NOMO-1 treated with DMSO at 0.1 percent for 48 hours (cell line): Measurements from ENCODE around the gene SMC1B.

Experiments used
- DNase-seq: peaks from one replicate; lab custom pipeline; 2025; ENCODE audit not compliant: unreplicated experiment; lab: John Stamatoyannopoulos, UW

Gene SMC1B

DNA sequence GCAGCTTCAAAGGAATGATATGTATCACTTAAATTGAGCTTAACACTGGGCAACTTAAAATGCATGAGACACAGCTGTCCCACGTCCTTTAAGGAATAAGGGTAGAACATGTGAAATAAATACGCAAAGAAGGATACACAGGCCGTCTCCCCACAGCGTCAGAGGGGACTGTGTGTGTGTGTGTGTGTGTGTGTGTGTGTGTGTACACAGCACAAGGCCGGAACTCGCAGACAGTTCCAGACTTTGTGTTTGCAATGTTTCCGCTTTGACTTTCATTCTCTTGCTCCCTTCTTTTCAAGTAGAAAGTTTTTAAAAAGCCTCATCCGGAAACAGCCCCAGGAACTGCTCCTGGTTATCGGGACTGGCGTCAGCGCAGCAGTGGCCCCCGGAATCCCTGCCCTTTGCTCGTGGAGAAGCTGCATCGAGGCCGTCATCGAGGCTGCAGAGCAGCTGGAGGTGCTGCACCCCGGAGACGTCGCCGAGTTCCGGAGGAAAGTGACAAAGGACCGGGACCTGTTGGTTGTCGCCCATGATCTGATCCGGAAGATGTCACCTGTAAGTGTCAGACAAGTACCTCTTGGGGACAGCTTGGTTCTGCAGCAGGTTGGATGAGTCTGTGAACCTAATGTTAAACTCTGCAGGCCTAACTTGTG, 90.4 kb downstream of the SMC1B start:
- no peak for DNase-seq

DNA sequence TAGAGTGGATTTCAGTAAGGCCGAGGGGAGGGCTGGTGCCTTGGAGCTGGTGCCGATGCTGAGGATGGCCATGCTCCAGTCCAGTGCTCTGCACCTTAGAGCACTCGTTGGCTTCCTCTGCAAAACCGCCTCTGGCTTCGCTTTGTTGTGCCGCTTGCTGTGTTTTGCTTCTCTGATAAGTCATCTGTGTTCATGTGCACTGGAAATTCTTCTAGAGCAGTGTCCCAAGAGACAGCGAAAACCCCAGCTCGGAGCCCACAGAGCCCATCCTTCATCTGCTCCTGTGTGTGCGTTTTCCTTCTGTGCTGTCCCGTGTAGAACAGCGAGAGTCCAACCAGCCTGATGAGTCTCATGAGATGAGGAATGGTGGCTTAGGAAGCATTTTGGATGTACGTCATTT, 91.6 kb downstream of the SMC1B start:
- DNase-seq: no peak

DNA sequence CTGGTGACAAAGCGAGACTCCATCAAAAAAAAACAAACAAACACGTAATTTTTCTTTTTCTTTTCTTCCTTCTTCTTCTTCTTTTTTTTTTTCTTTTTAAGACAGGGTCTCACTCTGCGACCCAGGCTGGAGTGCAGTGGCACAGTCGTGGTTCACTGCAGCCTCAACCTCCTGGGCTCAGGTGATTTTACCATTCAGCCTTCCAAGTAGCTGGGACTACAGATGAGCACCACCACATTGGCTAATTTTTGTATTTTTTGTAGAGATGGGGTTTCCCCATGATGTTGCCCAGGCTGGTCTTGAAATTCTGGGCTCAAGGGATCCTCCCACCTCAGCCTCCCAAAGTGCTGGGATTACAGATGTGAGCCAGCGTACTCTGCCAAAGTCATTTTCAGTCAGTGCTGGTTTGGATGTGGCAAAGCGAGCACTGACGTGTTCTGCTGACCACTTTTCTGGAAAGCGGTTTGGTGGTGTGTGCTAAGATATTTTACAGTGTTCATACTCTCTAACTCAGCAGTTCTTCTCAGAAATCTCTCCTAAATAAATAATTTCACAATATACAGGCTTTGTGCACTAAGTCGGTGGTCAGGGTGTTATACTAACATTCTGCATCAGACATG, 92.9 kb downstream of the SMC1B start:
- no peak for DNase-seq

DNA sequence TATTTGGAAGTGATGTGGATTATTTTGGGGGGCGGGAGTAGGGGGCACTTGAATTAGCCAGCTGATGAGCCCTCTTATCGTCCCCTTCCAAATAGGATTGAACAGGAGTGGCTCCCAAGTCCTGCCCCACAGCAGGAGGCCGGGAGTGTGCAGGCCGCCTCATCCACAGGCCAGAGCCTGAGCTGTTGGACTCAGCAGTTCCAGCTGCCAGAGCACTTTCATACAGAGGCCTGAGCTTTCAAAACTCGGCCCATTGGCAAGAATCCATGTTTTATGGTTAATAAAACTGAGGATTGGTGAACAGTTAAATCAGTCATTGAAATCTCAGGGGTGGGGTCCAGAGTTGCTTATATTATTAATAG, 94.1 kb downstream of the SMC1B start:
- no peak for DNase-seq

DNA sequence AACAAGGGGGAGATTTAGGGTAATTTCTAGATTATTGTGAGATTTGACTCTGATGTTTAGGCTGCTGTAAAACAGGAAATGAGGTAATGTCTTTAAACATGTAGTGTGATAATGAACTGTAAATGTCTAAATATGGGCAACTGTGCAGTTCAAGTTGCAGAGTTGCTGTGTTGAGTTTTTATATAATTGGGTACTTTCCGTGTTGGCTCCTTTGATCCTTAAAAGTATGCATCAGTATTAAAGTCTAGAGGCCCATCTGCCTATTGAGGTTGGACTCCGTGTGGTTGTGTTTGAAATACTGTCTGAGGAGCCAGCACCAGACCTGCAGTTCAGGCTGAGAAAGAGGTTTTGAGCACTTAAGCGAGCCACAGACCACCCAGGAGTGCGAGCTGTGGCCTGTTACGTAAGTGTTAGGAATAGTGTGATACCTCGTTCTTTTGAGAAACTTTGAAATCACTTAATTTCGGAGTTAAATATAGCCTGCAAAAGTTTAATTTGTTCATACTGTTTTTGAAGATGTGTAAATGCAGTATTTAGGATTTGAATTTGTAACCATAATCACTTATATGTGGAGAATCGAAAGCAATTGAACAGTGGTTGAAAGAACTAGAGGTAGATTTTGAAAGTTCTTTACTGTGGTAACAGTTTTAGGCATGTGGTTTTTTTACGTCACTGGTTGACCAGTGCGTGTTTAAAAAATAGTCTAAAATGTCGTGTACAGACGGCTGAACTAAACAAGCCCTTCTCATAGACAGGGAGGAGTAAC, 94.7 kb downstream of the SMC1B start:
- peak; percentile 58 for DNase-seq

DNA sequence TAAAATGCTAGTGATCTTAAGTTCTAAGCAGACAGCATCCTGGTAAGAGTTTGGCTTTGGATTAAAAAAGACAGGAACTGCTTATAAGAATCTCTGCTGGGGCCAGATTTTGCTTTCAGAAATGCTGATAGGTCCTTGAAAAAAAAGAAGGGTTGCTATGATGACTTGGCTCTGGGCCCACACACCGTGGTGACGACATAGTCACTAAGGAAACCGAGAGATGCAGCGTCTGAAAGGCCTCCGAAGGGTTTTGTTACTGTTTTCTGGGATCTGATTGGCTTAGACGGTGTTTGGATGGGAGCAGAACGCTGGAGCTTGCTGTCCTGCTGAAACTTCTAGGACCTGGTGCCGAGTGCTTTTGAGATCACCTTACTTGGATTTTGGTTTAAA, 95.2 kb downstream of the SMC1B start:
- peak; percentile 73 for DNase-seq

DNA sequence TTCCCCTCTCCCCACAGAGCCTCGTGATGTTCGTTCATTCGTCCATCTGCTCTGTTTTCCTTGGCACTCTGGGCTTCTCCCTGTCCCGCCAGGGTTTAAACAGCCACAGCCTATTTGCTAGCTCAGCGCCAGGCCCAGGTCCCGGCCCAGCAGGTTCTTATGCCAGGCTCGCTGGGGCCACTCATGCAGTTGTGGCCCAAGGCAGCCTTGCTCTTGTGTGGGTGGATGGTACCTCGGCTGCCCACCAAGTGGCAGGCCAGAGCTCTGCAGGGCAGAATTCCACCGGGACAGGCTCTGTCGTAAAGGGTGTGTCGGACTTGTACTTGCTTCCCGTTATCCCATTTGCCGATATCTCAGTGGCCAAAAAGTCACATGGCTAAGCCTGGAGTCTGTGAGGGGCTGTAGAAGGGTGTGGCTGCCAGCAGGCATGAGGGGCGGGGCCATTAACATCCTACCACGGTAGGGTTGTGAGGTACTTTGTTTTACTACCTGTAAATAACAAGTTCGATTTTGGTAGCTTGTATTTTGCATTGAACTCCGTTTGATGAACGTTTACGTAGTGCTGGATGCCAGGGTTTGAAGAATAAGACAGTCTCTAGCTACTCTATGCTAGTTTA, 95.7 kb downstream of the SMC1B start:
- no peak for DNase-seq

DNA sequence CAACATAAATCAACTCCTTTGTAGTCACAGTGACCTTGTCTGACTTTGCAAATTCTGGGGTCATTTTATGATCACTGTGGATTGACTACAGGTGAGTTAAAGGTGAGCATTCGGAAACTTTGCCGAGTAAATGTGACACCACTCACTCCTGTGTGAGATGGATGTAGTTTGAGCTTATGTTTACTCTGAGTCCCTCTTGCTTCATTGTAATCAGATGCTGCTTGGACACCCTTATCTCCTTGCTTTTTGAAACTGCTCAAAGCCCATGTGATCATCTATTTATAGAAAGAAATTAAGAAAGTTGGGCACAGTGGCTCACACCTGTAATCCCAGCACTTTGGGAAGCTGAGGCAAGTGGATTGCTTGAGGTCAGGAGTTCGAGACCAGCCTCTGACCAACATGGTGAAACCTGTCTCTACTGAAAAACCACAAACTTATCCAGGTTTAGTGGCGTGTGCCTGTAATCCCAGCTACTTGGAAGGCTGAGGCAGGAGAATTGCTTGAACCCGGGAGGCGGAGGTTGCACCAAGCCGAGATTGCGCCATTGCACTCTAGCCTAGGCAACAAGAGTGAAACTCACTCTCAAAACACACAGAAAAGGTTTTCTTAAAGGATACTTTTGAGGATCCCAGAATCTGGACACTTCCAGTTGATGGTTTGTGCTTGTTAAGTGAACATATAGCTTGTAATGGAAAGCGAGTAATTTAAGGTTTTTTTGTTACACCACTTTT, 96.4 kb downstream of the SMC1B start:
- DNase-seq: no peak

DNA sequence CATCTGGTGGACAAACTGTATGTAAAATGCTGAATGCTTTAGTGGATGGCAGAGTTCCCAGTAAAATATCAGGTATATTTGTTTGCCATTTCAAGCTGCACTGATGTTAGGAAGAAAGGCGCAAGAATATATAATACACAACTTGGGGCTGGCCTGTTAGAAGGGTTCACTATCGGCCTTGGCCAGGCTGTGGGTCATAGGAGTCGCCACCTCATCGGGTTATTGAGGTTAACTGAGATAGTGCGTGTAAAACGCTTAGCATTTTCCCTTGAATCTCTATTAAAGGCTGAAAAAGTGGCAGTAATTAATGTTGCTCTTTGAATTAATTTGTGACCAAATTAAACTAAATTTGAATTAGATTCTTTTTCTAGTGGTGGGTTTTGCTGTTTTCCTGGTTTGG, 98.6 kb downstream of the SMC1B start:
- DNase-seq: no peak

DNA sequence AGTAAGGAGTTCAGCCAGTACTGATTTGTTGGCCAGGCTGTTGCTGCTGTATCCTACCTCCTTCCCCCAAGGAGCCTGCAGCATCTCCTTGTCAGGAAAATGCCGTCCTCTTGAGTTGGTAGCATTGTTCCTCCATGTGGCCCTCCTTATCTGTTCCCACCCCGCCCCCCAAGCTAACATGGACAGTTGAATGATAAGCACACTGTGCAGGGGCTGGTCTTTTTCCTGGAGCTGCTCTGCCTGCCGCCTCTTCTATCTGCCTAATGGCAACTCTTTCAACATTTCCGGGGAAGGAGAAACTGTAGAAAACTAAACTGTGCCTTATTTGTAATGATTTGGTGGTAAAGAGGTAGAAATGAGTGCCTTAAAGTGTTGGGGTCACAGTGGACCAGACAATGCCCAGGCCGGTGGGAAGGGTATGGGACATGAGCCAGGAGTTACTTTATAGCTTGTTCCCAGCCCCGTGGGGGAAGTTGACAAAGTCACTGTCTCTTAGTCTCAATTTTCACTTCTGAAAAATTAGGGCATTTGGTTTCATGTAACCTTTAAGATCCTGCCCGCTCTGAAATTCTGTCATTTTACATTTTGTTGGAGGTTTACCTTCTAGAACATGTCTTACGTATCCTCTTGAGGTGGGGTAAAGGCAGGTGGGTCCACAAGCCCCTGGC, 99.2 kb downstream of the SMC1B start:
- peak; percentile 64 for DNase-seq

DNA sequence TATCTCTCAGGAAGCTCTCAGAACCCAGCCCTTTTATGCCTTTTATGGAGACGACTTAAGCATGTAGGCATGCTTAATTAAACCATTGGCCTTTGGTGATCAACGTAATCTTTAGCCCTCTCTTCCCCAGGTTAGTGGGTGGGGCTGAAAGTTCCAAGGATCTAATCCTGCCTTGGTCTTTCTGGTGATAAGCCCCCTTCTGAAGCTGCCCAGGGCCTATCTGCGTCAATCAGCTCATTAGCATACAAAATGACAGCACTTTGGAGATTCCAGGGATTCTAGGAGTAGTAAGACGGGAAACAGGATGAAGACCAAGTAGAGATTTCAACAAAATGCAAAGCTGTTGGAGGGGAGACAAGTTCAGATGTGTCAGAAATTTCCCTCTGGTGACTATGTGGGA, 100.5 kb downstream of the SMC1B start:
- no peak for DNase-seq

DNA sequence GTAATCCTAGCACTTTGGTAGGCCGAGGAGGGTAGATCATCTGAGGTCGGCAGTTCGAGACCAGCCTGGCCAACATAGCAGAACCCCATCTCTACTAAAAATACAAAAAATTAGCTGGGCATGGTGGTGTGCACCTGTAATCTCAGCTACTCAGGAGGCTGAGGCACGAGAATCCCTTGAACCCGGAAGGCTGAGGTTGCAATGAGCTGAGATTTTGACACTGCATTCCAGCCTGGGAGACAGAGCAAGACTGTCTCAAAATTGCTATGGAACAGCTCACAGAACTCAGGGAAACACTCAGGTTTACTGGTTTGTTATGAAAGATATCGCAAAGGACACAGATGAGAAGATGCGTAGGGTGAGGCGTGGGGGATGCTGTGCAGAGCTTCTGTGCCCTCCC, 101.0 kb downstream of the SMC1B start:
- no peak for DNase-seq

DNA sequence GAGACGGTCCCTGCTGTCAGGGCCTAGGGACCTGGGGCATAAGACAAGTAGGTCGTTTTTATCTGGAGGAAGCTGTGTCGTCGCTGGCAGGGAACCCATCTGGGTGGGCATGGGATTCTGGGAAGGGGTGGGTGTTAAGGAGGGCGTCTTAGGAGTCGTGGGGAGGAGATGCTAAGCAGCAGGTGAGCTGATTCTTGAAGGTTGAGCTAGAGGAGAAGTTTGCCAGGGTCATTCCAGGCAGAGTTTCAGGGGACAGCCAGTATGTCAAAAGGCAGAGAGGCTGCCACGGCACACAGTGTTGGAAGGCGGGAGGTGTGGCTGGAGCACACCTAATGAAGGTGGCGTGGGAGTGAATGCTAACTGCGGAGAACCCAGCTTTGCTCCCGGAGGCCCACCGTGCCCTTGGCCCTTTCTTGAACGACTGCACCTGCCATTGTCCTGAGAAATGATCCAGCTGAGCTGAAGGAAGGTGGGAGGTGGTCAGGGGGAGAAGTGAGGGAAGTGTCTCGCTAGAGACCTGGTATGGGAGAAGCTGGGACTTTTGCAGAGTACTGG, 102.3 kb downstream of the SMC1B start:
- DNase-seq: no peak

DNA sequence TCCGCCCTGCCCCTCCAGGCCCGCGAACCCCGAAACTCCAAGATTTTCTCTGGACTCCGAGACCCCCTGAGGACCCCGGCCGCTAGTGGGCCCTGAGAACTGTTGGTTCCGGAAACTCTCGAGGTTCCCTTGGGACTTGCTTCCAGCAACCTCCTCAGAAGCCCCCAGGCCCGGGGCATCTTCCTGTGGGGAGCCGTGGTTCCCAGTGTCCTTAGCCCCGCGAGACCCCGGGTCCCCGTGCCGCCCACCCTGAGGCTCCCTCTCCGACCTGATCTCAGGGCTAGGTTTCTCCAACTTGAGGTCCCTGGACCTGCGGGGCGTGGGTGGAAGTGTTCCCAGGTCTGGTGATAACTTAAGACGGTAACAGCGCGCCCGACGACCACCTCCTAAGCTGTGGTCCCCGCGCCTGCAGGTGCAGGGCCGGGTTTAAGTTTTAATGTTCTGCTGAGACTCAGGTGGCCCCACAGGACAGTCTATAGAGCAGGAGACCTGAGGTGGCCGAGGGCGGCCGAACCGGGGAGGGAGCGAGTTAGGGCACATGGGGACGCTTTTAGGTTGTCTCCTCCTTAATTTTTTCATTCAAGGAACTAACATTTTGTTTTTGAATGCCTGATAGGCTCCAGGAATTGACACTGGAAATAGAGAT, 102.9 kb downstream of the SMC1B start:
- DNase-seq: no peak

DNA sequence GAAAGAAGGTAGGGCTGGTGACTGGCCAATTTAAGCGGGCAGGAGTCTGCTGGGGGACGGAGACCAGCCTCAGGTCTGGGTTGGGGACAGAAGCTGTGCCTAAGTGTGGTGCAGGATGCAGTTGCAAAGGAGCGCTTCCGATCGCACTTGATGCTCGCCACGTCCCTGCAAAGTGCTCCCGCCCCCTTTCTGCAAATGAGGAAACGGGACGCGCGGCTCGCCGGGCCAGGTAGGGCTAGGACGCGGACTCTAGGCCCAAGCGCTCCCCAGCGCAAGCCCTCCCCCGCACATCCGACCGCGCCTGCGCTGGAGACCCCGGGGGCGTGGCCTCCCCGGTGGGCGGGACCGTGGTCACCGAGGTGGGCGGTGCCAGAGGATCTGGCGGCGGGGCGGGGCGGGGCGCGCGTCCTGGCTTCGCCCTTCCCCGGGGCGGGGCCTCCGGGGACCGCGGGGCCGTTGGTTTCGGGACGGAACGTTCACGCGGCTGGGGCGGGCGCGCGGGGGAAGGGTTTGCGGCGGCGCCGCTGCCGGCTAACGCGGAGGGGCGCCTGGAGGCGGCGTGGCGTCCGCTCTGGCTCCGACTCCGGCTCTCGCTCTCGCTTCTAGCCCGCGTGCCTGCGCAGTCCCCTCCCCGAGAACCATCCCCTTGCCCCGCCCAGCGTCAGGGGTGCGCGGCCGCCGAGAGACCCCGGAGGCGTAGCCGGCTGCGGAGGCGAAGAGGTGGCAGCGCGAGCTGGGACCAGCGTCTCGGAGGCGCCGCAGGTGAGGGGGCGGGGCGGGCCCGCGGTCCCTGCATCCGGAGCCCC, 103.8 kb downstream of the SMC1B start, which contains the start of gene FAM118A:
TSS of gene FAM118A (plus strand) at position 513 of the 806 bp plus-strand sequence. CDS start 12,446 bp downstream, outside the sequence.
- DNase-seq: peak; percentile 96

DNA sequence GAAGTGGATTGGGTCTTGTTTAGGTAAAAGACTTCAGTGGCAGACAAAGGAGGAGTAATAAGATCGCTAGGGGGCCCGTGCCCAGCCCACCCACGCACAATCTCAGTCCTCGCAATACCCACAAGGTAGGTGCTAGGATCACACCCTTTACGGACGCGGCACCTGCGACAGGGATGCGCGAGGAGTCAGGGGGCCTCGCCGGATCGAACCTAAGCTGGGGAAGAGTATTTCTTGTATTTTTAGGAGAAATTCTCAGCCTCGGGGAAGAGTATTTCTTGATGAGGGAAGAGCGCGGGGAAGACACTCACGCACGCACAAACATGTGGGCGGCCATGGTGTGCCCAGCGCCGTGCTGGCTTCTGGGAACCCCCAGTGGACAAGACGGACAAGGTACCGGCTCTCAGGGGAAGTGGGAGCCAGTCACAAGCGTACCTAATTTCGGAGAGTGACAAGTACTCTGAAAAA, 104.4 kb downstream of the SMC1B start:
- DNase-seq: no peak

DNA sequence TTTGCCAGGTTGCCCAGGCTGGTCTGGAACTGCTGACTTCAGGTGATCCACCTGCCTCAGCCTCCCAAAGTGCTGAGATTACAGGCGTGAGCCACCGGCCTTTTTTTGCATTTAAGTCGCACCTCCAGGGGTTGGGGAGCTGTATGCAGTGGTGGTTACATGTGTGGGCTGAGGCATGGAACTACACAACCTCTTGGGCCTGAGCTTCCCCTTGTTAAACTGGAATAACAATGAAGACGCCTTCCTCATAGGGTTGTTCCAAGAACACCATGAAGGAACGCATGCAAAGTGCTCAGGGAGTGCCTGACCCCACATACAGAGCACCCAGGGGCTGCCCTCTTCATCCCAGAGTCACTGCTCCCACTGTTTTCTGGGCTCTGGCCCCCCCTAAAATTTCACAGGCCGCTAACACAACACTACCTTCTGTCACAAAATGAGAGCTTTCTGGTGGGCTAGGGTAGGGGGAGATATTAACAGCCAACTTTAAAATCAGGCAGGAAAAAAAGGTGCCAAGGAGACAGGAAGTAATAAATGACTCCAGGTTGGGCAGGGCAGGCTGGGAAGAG, 104.9 kb downstream of the SMC1B start:
- peak; percentile 22 for DNase-seq

DNA sequence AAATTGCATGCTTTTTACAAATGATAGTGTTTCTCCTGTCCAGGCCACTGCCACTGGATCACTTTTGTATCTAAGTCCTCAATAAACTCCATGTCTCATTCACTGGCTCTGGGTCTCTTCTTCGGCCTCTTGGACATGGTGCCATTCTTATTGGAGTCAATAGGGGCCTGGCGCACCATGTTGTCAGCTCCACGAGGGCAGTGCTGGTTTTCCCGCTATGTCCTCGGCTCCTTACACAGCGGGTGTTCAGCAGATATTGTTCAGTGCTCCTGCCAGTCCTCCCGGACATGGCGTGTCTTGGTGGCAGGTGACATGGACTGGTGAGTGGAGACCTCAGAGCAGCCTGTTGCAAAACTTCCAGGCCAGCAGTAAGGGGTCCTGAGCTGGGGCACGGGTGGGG, 107.3 kb downstream of the SMC1B start:
- no peak for DNase-seq
